HS-5 (cell line): Measurements from ENCODE around the gene LAMA5.

ENCODE experiments used
- DNase-seq: peaks from one replicate; pipeline ENCODE4 v3.0.0-alpha.2; 2012; ENCODE audit warnings: low read depth

The LAMA5 gene

GRCh38 chr20:62259294-62259565 lies 107.9 kb downstream of the LAMA5 start:
- DNase-seq, result no peak
